ENCODE measurements around the gene SP6. TPM values are rescaled to one million over a fixed set of nuclear protein-coding genes. Genes with fewer than 3 reads are reported as not detected.

Gene SP6
- total RNA-seq, 4 donors from 2014 or later, result 0.56 to 5.9 (median 0.96) TPM

- intact Hi-C loops (cut with DNase I), result no loop called here
- Histone ChIP-seq H3K9me3 (no peaks in the 10 kb centered on the region), H3K36me3 (no peaks in the 10 kb centered on the region), H3K4me3 (replicated peaks in 1 of 3) (no peak overlapping the region), H3K27me3 (no peaks in the 10 kb centered on the region), H3K4me1 (no peaks in the 10 kb centered on the region), H3K27ac (no peak overlapping the region)
- TF ChIP-seq CTCF (IDR thresholded peaks at IDR 0.05) (no peak), POLR2A (IDR thresholded peaks at IDR 0.05) (no peak)
- DNase-seq, result no peak
- 50 to 65% methylated on average over 7 of the region's 7 CpGs for WGBS, 2 donors
These were observed 13.8 kb upstream of the SP6 start for GRCh38 chr17:47864791-47865216.

DNA sequence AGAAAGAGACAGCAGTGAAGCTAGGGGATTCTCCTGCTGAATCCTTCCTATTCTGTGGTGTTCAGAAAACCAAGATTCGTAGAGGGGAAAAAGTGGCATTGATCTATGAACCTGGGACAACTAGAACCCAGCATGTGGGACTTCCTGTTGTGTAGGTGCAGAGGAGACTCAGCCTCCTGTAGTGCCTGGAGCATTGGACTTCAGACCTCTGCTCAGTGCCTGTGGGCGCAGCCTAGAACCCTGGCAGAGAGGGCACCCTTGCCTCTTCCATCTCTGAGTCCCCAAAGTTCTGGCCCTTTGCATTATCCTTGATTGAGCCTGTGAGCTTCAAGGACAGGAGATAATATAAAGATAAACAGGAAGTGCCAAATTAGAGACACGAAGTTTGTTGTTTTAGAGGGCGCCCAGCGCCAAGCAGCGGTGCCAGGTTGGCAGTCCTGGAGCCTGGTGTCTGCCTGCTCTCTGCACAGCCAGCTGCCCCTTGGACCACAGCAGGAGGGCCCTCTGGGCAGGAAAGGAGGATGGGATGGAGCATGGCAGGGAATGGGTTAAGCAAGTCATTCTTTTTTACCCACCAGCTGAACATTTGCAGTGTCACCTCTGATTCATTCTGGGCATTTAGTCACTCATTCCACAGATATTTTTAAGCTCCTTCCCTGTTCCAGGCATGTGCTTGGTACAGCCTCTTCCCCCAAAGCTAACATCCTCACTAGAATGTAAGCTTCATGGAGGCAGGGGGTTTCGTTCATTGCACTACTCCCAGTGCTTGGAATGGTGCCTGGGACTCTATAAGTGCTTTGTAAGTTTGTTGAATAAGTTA is 11.9 kb upstream of the SP6 start:
- WGBS, 2 donors, result 75 to 80% methylated on average over 6 to 7 of the region's 7 CpGs
- Histone ChIP-seq H3K27me3 (no peaks in the 10 kb centered on the region), H3K4me1 (no peaks in the 10 kb centered on the region), H3K4me3 (replicated peaks in 1 of 3) (no peak overlapping the region), H3K9me3 (no peaks in the 10 kb centered on the region), H3K36me3 (no peaks in the 10 kb centered on the region), H3K27ac (no peak overlapping the region)
- intact Hi-C loops (cut with DNase I), result no loop called here
- no peak for DNase-seq
- no peak for TF ChIP-seq POLR2A (IDR thresholded peaks at IDR 0.05)
- TF ChIP-seq CTCF (IDR thresholded peaks at IDR 0.05), result no peak

DNA sequence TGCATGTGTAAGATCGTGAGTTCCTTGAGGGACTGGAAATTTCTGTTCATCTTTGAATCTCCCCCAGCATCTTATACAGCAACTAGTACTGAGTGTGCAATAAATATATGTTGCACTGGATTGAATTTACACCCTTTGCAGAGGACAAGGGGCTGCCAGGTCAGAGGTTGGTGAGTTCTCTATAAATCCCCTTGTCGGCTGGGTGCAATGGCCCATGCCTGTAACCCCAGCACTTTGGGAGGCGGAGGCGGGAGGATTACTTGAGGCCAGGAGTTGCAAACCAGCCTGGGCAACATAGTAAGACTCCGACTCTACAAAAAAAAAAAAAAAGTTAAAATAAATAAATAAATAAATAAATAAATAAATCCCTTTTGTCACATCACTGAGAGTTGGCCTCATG is 9.4 kb upstream of the SP6 start:
- H3K27ac ChIP-seq, result no peak overlapping the region
- no peaks in the 10 kb centered on the region for H3K4me1 ChIP-seq
- H3K9me3 ChIP-seq, result no peaks in the 10 kb centered on the region
- WGBS, 2 donors, result 86 to 92% methylated on average over 5 of the region's 5 CpGs
- no peak for DNase-seq
- H3K4me3 ChIP-seq (replicated peaks in 1 of 3), result no peak overlapping the region
- intact Hi-C loops (cut with DNase I), result no loop called here
- H3K36me3 ChIP-seq, result no peaks in the 10 kb centered on the region
- no peaks in the 10 kb centered on the region for H3K27me3 ChIP-seq
- TF ChIP-seq POLR2A (IDR thresholded peaks at IDR 0.05) (no peak), CTCF (IDR thresholded peaks at IDR 0.05) (no peak)

DNA sequence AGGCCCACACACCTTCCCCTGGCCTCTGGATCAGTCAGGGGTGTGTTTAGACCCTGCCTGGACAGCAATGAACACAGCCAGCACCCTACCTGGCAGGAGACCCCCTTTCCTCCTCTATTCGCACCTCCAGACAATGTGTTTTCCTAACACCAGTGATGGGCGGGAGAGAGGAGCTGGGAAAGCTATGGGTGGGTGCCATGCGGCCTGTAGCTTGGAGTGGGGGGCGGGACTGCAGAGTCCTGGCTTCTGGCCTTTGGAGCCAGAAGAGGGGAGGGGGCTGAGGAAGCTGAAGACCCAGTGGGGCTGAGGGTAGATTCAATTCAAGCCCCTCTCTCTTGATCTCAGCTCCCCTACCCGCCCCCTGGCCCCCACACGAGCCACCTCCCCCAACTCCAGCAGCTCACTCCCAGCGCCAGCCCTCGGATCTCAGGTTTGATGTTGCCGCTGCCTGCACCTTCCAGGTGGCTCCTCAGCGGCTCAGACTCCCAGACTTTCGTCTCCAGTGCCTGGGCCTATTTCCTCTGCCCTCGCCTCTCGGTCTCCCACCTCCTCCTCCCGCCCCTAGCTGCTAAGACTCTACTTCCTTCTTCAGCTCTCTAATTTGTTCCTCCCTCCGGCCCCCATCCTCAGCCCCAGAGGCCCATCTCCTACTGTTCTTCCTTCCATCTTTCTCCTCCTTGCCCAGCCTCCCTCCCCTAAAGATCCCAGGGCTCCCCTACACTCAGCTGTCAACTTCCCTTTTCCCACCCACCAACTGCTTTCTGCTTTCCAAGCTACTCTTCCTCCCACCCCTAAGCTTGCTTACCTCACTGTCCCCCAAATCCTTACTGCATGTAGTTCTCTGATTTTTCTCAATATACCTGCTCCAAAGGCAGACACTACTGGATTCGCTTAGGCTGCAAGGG is 6.8 kb upstream of the SP6 start:
- Histone ChIP-seq H3K9me3 (no peaks in the 10 kb centered on the region), H3K27ac (no peak overlapping the region), H3K4me1 (no peaks in the 10 kb centered on the region), H3K27me3 (peaks cover 9% of the 10 kb centered on the region), H3K36me3 (no peaks in the 10 kb centered on the region), H3K4me3 (replicated peaks in 1 of 3) (no peak overlapping the region)
- DNase-seq, result no peak
- TF ChIP-seq POLR2A (IDR thresholded peaks at IDR 0.05) (no peak), CTCF (IDR thresholded peaks at IDR 0.05) (no peak)
- WGBS, 2 donors, result 71 to 74% methylated on average over 16 of the region's 16 CpGs
- intact Hi-C loops (cut with DNase I), result no loop called here

- H3K4me3 ChIP-seq (replicated peaks in 1 of 3), result no peak overlapping the region
- no peak for TF ChIP-seq POLR2A (IDR thresholded peaks at IDR 0.05)
- TF ChIP-seq CTCF (IDR thresholded peaks at IDR 0.05), result no peak
- H3K9me3 ChIP-seq, result no peaks in the 10 kb centered on the region
- no peak for DNase-seq
- peaks cover 0 to 3% of the 10 kb centered on the region in 2 donors for H3K4me1 ChIP-seq
- peaks cover 19% of the 10 kb centered on the region for H3K27me3 ChIP-seq
- no peak overlapping the region for H3K27ac ChIP-seq
- intact Hi-C loops (cut with DNase I), result no loop called here
- H3K36me3 ChIP-seq, result no peaks in the 10 kb centered on the region
These were observed 5.9 kb upstream of the SP6 start for GRCh38 chr17:47856830-47857229.

Measured in thyroid gland (tissue), 4 donors.